ENCODE measurements around the gene NUP98.

- no peak for TF ChIP-seq CTCF (conservative IDR thresholded peaks at IDR 0.05)
- no peak for TF ChIP-seq EZH2 (IDR thresholded peaks at IDR 0.05; ENCODE audit: low read depth)
Observed at GRCh38 chr11:3655547-3655946, 141.8 kb downstream of the NUP98 start.
